Measurements from ENCODE around the gene RBM20.
"Not testable (repeated sequence)": the region's sequence is repeated elsewhere in the genome, so short reads cannot be mapped to it uniquely, and the experiment has no call there.

RBM20 gene

DNA sequence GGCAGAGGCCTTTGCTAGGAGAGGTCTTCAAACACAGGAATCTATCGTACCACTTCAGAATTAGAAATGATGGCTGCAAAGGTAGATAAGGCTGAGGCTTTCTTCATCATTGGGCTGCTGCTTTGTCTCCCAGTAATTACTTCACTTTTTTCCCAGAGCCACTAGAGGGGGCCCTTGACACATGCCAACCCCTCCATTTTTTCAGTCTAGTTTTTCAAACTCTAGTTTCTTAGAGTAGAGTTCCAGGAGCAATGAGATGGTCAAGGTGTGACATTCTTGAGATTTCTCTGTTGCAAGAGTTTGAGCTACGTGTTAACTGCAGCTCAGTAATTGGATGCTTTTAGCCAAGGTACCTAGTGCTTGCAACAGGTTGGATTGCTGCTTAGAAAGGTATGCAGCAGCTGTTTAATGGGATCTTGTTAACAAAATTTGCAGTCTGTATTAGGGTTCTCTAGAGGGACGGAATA lies 33.8 kb upstream of the RBM20 start:
- peak; percentile 60 for DNase-seq (ENCODE audit: low spot score)
- TF ChIP-seq, protein P1, sequence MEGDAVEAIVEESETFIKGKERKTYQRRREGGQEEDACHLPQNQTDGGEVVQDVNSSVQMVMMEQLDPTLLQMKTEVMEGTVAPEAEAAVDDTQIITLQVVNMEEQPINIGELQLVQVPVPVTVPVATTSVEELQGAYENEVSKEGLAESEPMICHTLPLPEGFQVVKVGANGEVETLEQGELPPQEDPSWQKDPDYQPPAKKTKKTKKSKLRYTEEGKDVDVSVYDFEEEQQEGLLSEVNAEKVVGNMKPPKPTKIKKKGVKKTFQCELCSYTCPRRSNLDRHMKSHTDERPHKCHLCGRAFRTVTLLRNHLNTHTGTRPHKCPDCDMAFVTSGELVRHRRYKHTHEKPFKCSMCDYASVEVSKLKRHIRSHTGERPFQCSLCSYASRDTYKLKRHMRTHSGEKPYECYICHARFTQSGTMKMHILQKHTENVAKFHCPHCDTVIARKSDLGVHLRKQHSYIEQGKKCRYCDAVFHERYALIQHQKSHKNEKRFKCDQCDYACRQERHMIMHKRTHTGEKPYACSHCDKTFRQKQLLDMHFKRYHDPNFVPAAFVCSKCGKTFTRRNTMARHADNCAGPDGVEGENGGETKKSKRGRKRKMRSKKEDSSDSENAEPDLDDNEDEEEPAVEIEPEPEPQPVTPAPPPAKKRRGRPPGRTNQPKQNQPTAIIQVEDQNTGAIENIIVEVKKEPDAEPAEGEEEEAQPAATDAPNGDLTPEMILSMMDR (IDR thresholded peaks at IDR 0.05; ENCODE audit: extremely low read depth, insufficient read depth, missing control alignments) = peak; percentile 74

DNA sequence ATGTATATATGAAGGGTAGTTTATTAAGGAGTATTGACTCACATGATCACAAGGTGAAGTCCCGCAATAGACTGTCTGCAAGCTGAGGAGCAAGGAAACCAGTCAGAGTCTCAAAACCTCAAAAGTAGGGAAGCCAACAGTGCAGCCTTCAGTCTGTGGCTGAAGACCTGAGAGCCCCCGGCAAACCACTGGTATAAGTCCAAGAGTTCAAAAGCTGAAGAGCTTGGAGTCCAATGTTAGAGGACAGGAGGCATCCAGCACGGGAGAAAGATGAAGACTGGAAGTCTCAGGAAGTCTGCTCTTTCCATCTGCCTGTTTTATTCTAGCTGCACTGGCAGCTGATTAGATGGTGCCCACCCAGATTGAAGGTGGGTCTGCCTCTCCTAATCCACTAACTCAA lies 33.4 kb upstream of the RBM20 start:
- DNase-seq (ENCODE audit: low spot score) = not testable (repeated sequence)
- in situ Hi-C loops (cut with MboI; ENCODE audit: low pct_unique_long_range_greater_than_20kb, low sequenced_read_pairs, unreplicated experiment) = loop anchor here (25.0 kb wide), 1 partner anchor 302 kb away; the partner anchor contains the start of genes BBIP1 and SHOC2

More for the DNA sequence above, 33.8 kb upstream of the RBM20 start:
- in situ Hi-C loops (cut with MboI; ENCODE audit: low pct_unique_long_range_greater_than_20kb, low sequenced_read_pairs, unreplicated experiment) = loop anchor here (25.0 kb wide), 1 partner anchor 302 kb away; the partner anchor contains the start of genes BBIP1 and SHOC2

DNA sequence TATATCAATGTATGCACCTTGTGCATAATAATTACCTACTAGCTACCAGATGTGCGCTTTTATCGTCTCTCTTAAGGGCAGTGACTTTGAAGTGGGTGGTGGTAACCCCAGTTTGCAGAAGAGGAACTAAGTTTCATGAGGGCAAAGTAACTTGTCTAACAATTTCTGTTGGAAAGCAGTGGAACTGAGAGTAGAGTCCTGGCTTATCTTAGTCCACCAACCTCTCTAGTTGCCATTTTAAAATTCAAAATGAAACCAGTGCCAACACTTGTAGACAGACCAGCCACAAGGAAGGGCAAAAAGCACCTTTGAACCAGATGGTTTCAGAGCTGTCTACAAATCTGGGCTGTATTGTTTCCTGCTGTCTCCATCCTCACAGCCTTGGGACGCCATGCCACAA lies 32.0 kb upstream of the RBM20 start:
- no peak for DNase-seq (ENCODE audit: low spot score)
- TF ChIP-seq, protein P1 (IDR thresholded peaks at IDR 0.05; ENCODE audit: extremely low read depth, insufficient read depth, missing control alignments) = no peak
- in situ Hi-C loops (cut with MboI; ENCODE audit: low pct_unique_long_range_greater_than_20kb, low sequenced_read_pairs, unreplicated experiment) = loop anchor here (25.0 kb wide), 1 partner anchor 300 kb away; the partner anchor contains the start of genes BBIP1 and SHOC2

DNA sequence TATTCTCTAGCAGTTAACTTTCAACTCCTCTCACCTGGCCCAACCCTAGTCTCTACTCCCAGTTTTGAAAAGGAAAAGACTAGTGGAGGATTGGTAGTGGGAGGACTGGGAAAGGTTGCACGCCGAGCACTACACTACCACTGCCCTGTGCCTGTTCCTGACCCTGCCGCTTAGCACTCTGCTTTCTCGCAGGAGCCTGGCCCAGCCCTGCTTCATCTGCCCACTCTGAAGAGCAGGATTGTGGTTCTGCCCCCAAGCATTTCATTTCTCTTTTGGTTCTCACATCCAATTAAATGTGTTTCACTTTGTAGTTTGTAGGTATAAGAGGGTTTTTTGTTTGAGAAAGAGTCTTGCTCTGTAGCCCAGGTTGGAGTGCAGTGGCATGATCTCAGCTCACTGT lies 31.5 kb upstream of the RBM20 start:
- no peak for DNase-seq (ENCODE audit: low spot score)
- TF ChIP-seq, protein P1 (IDR thresholded peaks at IDR 0.05; ENCODE audit: extremely low read depth, insufficient read depth, missing control alignments) = no peak
- in situ Hi-C loops (cut with MboI; ENCODE audit: low pct_unique_long_range_greater_than_20kb, low sequenced_read_pairs, unreplicated experiment) = loop anchor here (25.0 kb wide), 1 partner anchor 300 kb away; the partner anchor contains the start of genes BBIP1 and SHOC2

DNA sequence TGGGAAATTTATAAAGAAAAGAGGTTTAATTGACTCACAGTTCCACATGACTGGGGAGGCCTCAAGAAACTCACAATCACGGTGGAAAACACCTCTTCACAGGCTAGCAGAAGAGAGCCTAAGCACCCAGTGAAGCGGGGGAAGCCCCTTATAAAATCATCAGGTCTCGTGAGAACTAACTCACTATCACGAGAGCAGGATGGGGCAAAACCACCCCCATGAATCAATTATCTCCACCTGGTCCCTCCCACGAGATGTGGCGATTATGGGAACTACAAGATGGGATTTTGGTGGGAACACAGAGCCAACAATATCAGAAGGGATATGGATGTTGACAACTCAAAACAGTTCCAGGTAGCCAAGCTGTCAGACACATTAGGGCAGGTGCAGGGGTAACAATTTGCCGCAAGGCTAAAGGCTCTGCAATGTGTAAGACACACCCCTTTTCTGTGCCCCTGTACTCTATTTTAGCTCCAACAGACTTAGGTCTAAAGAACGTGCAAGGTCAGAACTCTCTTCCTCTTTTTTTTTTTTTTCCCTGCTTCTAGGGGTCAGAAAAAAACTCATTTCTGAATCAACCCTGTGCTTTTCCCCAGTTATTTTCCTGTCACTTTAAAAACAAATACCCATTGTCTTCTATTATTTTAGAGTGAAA lies 30.7 kb upstream of the RBM20 start:
- TF ChIP-seq, protein P1 (IDR thresholded peaks at IDR 0.05; ENCODE audit: extremely low read depth, insufficient read depth, missing control alignments) = no peak
- no peak for DNase-seq (ENCODE audit: low spot score)
- in situ Hi-C loops (cut with MboI; ENCODE audit: low pct_unique_long_range_greater_than_20kb, low sequenced_read_pairs, unreplicated experiment) = loop anchor here (25.0 kb wide), 1 partner anchor 299 kb away; the partner anchor contains the start of genes BBIP1 and SHOC2

DNA sequence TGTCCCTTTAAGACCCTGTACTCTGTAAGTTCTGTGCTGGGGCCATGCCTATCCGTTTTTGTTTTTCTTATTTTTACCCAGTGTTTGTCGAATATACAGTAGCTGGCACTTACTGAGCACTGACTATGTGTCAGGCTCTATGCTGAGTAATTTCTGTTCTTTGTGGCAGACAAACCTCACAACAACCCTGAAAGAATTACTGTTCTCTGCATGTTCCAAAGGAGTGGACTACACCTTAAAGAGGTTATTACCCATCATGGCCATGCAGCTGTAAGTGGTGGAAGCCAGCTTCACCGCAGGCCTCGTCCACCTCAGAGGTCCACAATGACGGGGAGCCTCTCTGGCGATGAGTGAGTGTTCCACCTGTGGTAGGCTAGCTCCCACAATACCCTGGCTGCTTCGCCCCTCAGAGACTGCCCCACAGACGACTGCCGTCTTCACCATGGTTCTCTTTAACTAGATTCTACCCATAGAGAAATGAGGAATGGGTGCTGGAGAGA lies 30.1 kb upstream of the RBM20 start:
- DNase-seq (ENCODE audit: low spot score) = peak; percentile 29
- in situ Hi-C loops (cut with MboI; ENCODE audit: low pct_unique_long_range_greater_than_20kb, low sequenced_read_pairs, unreplicated experiment) = loop anchor here (25.0 kb wide), 1 partner anchor 298 kb away; the partner anchor contains the start of genes BBIP1 and SHOC2
- TF ChIP-seq, protein P1 (IDR thresholded peaks at IDR 0.05; ENCODE audit: extremely low read depth, insufficient read depth, missing control alignments) = no peak
